Measurements from ENCODE around the gene CRHR2.

Gene CRHR2

GRCh38 chr7:30699706-30700495 is 17.6 kb upstream of the CRHR2 start:
- H3K27ac Mint-ChIP-seq = no peak overlapping the region

DNA sequence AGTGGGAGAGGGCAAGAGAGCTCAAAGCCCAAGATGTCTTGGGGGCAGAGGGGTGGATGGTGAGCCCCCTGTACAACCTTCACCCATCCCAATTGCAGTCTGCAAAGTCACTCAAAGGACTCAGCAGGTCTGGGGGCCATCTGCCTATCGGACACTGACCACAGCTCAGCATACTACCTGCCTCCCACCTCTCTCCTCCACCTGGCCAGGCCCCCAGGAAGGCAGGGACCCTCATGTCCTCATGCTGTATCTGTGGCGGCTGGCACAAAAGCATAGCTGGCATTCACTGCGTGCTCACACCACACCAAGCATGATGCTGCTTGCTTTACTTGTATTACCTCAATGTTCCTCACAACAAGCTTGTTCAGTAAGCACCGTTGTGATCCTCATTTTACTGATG is 16.2 kb upstream of the CRHR2 start:
- Mint-ChIP-seq H3K36me3 (no peaks in the 10 kb centered on the region), H3K9me3 (no peaks in the 10 kb centered on the region), H3K27me3 (peaks cover 13 to 17% of the 10 kb centered on the region in 2 donors), H3K27ac (no peak overlapping the region), H3K4me1 (peaks cover 4 to 7% of the 10 kb centered on the region in 2 donors), H3K4me3 (no peak overlapping the region)
- DNase-seq = no peak
- ATAC-seq (replicated peaks) = no peak

More at GRCh38 chr7:30699706-30700495, 17.6 kb upstream of the CRHR2 start:
- DNase-seq (no peak), ATAC-seq (replicated peaks) (no peak)
- Mint-ChIP-seq H3K9me3 (no peaks in the 10 kb centered on the region), H3K36me3 (no peaks in the 10 kb centered on the region), H3K27me3 (peaks cover 13 to 17% of the 10 kb centered on the region in 2 donors), H3K4me1 (peaks cover 4 to 7% of the 10 kb centered on the region in 2 donors), H3K4me3 (no peak overlapping the region)

DNA sequence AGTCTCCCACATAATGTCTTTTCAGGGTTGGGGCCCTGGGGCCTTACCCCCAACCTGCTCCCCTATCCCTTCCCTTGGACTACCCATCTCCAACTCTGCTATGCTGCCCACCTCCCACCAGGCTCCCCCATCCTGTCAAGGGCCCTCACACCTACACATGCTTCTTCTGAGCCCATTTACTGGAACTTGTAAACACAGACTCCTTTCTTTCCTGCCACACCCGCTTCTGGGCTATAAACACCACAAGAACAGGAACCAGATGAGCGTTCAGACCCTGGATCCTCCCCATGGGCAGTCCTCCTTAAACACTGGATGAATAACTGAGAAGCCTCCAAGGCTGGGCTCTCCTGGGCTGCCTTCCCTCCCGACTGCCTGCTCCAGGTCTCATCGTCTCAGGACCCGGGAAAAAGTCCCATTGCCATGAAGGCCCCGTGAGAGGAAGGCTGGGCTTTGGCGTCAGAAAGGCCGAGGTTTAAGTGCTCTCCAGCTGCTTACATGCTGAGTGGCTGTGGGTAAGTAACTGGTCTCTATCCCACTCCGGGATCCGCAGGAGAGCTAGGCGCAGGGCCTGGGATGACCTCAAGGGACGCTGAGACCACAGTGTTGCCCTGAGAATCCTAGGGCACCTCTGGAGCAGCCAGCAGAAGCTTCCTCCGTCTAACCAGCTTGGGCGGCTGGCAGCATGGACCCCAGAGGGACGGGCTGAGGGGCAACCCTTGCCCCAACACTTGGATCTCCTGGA is 15.6 kb upstream of the CRHR2 start:
- ATAC-seq (replicated peaks) = peak in 1 of 2 donors; percentile 6
- no peaks in the 10 kb centered on the region for H3K36me3 Mint-ChIP-seq
- peaks cover 4 to 7% of the 10 kb centered on the region in 2 donors for H3K4me1 Mint-ChIP-seq
- no peak overlapping the region for H3K4me3 Mint-ChIP-seq
- peaks cover 14 to 17% of the 10 kb centered on the region in 2 donors for H3K27me3 Mint-ChIP-seq
- no peaks in the 10 kb centered on the region for H3K9me3 Mint-ChIP-seq
- peak overlapping the region; percentile 3 for H3K27ac Mint-ChIP-seq
- no peak for DNase-seq

DNA sequence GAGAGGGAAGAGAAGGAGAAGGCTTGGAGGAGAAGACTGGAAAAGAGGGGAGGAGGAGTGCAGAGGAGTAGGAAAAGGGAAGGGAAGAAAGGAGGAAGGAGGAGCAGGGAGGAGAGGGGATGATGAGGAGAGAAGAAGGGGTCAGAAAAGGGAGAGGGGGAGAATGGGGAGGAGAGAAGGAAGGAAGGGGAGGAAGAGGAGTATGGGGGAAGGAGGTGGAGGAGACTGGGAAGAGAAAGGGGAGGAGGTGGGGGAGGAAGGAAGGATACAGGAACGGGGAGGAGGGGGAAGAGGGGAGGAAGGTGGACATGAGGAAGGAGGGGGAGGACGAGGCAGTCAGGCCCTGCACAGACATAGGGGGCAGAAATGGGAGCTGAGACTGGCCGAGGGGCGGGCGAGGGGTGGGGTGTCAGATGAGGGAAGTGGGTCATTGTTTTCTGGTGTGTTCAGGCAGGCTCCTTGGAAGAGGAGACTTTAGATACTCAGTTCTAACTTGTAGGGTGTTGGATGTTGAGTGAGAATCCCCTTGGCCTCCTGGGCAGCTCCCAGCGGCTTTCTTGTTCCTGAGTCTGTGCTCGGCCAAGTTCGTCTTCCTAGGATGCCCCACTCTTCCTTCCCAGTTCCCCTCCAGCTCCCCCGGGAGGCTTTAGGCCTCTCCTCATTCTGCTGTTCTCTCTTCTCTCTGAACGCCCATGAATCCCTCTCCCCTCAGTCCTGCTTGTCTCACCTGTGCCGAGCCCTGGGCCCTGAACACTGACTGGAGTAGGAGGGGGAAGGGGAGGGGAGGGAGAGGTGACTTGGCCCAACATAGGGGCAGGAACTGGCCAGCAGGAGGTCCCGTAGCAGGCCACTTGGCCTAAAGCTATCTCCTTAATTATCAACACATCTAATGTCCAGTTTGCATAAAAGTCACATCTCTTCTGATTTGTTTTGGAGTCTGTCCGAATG is 12.8 kb upstream of the CRHR2 start:
- H3K27me3 Mint-ChIP-seq = peaks cover 8 to 23% of the 10 kb centered on the region in 2 donors
- ATAC-seq (replicated peaks) = no peak
- H3K27ac Mint-ChIP-seq = no peak overlapping the region
- H3K4me1 Mint-ChIP-seq = peaks cover 4 to 7% of the 10 kb centered on the region in 2 donors
- DNase-seq = no peak
- H3K4me3 Mint-ChIP-seq = no peak overlapping the region
- no peaks in the 10 kb centered on the region for H3K36me3 Mint-ChIP-seq
- H3K9me3 Mint-ChIP-seq = no peaks in the 10 kb centered on the region

DNA sequence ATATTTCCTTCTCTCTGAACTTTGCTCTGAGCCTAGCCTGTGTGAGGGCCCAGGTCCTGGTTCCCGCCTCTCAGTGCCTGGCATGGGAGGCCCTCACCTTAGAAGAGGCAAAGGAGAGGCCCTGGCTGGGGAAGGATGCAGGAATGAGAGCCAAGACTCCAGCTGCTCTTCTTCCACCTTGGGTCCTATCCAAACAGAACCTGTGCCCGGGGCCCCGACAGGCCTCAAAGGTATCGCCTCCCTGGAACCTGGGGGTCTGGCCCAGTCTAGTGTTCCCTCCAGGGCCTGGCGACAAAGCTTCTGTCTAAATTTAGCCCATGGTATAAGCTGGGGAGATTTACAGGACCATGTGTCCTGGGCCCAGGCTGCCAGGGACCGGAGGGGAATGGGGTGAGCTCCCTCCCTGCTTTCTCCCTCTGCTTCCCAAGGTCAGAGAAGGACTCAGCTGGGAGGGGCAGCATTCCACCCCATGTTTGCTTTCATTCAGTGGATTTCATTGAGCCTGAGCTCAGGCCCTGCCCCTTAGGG is 12.0 kb upstream of the CRHR2 start:
- DNase-seq (no peak), ATAC-seq (replicated peaks) (no peak)
- peaks cover 4 to 7% of the 10 kb centered on the region in 2 donors for H3K4me1 Mint-ChIP-seq
- H3K9me3 Mint-ChIP-seq = no peaks in the 10 kb centered on the region
- no peak overlapping the region for H3K27ac Mint-ChIP-seq
- H3K27me3 Mint-ChIP-seq = peaks cover 3 to 24% of the 10 kb centered on the region in 2 donors
- no peaks in the 10 kb centered on the region for H3K36me3 Mint-ChIP-seq
- H3K4me3 Mint-ChIP-seq = no peak overlapping the region

- no peak for DNase-seq
- Mint-ChIP-seq H3K4me3 (no peak overlapping the region), H3K9me3 (no peaks in the 10 kb centered on the region), H3K27me3 (peaks cover 0 to 16% of the 10 kb centered on the region in 2 donors), H3K4me1 (peaks cover 3 to 5% of the 10 kb centered on the region in 2 donors), H3K36me3 (no peaks in the 10 kb centered on the region), H3K27ac (no peak overlapping the region)
- no peak for ATAC-seq (replicated peaks)
Measured at GRCh38 chr7:30692882-30693281, 10.6 kb upstream of the CRHR2 start.

- peaks cover 0 to under 1% of the 10 kb centered on the region in 2 donors for H3K4me1 Mint-ChIP-seq
- no peak overlapping the region for H3K4me3 Mint-ChIP-seq
- no peaks in the 10 kb centered on the region for H3K36me3 Mint-ChIP-seq
- no peak overlapping the region for H3K27ac Mint-ChIP-seq
- H3K9me3 Mint-ChIP-seq = no peaks in the 10 kb centered on the region
- ATAC-seq (replicated peaks) (no peak), DNase-seq (no peak)
- H3K27me3 Mint-ChIP-seq = peaks cover 0 to 16% of the 10 kb centered on the region in 2 donors
Measured at GRCh38 chr7:30692438-30692837, 10.2 kb upstream of the CRHR2 start.

DNA sequence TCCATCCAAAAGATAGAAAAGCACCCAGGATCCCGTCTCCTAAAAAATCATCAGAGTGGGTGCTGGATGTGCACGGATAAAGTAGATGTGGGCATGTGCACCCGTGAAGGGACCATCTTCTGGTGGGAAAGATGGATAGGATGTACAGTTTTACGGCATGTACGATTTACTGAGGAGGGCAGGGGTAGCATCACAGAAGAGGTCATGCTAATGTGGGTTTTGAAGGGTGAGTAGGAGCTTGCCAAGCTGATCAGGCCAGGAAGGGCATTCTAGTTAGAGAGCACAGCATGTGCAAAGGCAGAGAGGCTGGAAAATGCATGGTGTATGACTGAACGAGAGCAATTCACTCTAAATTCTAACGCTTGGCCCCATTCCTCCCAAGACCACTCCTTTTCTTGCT is 7.8 kb upstream of the CRHR2 start:
- Mint-ChIP-seq H3K4me1 (no peaks in the 10 kb centered on the region), H3K36me3 (no peaks in the 10 kb centered on the region)

GRCh38 chr7:30688718-30689221 is 6.5 kb upstream of the CRHR2 start:
- no peaks in the 10 kb centered on the region for H3K36me3 Mint-ChIP-seq
- H3K27me3 Mint-ChIP-seq = peaks cover 17 to 34% of the 10 kb centered on the region in 2 donors
- no peak overlapping the region for H3K4me3 Mint-ChIP-seq
- no peaks in the 10 kb centered on the region for H3K4me1 Mint-ChIP-seq
- DNase-seq = no peak
- ATAC-seq (replicated peaks) = no peak
- no peaks in the 10 kb centered on the region for H3K9me3 Mint-ChIP-seq
- no peak overlapping the region for H3K27ac Mint-ChIP-seq

More for the DNA sequence above, 7.8 kb upstream of the CRHR2 start:
- no peaks in the 10 kb centered on the region for H3K9me3 Mint-ChIP-seq
- peaks cover 8 to 23% of the 10 kb centered on the region in 2 donors for H3K27me3 Mint-ChIP-seq
- no peak overlapping the region for H3K27ac Mint-ChIP-seq
- H3K4me3 Mint-ChIP-seq = no peak overlapping the region
- DNase-seq (no peak), ATAC-seq (replicated peaks) (no peak)

- Mint-ChIP-seq H3K27me3 (peaks cover 29 to 40% of the 10 kb centered on the region in 2 donors), H3K36me3 (peaks cover 0 to 1% of the 10 kb centered on the region in 2 donors), H3K9me3 (no peaks in the 10 kb centered on the region), H3K4me3 (no peak overlapping the region), H3K27ac (no peak overlapping the region), H3K4me1 (peaks cover 5% of the 10 kb centered on the region in 2 donors)
- DNase-seq = no peak
- no peak for ATAC-seq (replicated peaks)
Measured at GRCh38 chr7:30687604-30688003, 5.3 kb upstream of the CRHR2 start.

DNA sequence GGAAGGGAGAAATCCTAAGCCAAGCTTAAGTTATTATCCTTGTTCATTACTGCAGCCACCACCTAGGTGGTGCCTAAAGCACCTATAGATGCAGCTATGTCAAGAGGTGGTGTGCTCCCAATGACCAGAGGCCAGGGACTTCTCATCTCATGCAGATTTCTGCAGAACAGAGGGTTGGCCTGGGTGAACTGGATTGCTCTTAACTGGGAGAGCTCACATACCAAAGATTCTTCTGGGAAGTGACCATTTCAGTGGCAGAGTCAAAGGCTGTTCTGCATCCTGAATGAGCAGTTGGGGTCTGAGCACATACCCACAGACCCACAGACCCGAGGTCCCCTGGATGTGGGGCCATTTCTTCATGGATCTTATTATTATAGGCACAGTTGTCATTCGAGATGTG is 2.1 kb upstream of the CRHR2 start:
- H3K27me3 Mint-ChIP-seq = peaks cover 50 to 55% of the 10 kb centered on the region in 2 donors
- no peak overlapping the region for H3K27ac Mint-ChIP-seq
- H3K9me3 Mint-ChIP-seq = no peaks in the 10 kb centered on the region
- H3K36me3 Mint-ChIP-seq = peaks cover 0 to 1% of the 10 kb centered on the region in 2 donors
- ATAC-seq (replicated peaks) (no peak), DNase-seq (no peak)
- peaks cover 9 to 20% of the 10 kb centered on the region in 2 donors for H3K4me1 Mint-ChIP-seq
- H3K4me3 Mint-ChIP-seq = no peak overlapping the region

DNA sequence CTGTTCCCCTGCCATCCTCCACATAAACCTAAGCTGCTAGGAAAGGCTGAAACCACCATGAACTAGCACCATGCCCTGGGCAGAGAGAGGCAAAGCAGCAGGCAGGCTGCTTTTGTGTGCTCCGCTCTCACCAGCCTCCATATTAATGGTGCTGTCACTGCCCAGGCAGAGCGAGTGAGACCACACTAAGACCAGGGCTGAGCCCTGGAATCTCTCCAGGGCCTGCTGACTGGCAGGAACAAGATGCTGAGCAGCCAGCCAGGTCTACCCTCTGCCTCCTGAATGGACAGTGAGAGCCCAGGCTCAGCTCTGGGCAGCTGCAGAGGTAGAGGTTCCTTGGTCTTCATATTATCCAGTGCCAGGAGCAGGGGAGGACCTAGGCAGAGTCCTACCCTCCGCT is 1.6 kb upstream of the CRHR2 start:
- H3K36me3 Mint-ChIP-seq = peaks cover 0 to 1% of the 10 kb centered on the region in 2 donors
- H3K27ac Mint-ChIP-seq = no peak overlapping the region
- no peak for DNase-seq
- no peaks in the 10 kb centered on the region for H3K9me3 Mint-ChIP-seq
- H3K27me3 Mint-ChIP-seq = peaks cover 55 to 60% of the 10 kb centered on the region in 2 donors
- peaks cover 9 to 20% of the 10 kb centered on the region in 2 donors for H3K4me1 Mint-ChIP-seq
- ATAC-seq (replicated peaks) = no peak
- no peak overlapping the region for H3K4me3 Mint-ChIP-seq

DNA sequence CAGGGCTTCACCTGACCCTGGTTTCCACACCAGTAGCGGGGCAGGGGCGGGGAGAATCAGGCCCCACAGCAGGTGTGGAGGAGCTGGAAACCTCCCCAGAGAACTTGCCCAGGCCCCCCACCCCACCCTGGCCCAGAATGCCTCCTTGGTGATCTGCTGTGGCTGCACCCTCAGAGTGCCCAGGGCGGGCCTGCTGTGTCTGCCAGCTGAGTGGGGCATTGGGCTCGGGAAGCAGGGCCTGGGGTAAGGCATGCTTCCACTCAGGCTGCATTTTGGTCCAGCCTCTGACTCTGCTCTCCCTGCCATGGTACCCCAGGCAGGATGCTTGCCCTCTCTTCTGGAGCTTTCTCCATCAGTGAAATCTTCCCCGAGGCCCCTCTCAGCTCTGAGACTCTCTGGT is 1.1 kb upstream of the CRHR2 start:
- ATAC-seq (replicated peaks) (no peak), DNase-seq (no peak)
- Mint-ChIP-seq H3K27ac (no peak overlapping the region), H3K4me1 (peaks cover 9 to 20% of the 10 kb centered on the region in 2 donors), H3K9me3 (no peaks in the 10 kb centered on the region), H3K4me3 (no peak overlapping the region), H3K36me3 (peaks cover 0 to 1% of the 10 kb centered on the region in 2 donors), H3K27me3 (peaks cover 59 to 65% of the 10 kb centered on the region in 2 donors)
